Right forelimb (tissue), 1 donor: ENCODE measurements around the gene NDRG2.
"Not testable (repeated sequence)": the region's sequence is repeated elsewhere in the genome, so short reads cannot be mapped to it uniquely, and the experiment has no call there.

ENCODE experiments used
- DNase-seq: peaks from one replicate; pipeline ENCODE4 v3.0.0-alpha.2; 2018

Gene NDRG2

GRCh38 chr14:21055432-21056117, 30.7 kb upstream of the NDRG2 start:
- no peak for DNase-seq

GRCh38 chr14:21054768-21055145, 29.9 kb upstream of the NDRG2 start:
- DNase-seq, result no peak

- no peak for DNase-seq
These were observed 29.4 kb upstream of the NDRG2 start for GRCh38 chr14:21054123-21054767.

DNA sequence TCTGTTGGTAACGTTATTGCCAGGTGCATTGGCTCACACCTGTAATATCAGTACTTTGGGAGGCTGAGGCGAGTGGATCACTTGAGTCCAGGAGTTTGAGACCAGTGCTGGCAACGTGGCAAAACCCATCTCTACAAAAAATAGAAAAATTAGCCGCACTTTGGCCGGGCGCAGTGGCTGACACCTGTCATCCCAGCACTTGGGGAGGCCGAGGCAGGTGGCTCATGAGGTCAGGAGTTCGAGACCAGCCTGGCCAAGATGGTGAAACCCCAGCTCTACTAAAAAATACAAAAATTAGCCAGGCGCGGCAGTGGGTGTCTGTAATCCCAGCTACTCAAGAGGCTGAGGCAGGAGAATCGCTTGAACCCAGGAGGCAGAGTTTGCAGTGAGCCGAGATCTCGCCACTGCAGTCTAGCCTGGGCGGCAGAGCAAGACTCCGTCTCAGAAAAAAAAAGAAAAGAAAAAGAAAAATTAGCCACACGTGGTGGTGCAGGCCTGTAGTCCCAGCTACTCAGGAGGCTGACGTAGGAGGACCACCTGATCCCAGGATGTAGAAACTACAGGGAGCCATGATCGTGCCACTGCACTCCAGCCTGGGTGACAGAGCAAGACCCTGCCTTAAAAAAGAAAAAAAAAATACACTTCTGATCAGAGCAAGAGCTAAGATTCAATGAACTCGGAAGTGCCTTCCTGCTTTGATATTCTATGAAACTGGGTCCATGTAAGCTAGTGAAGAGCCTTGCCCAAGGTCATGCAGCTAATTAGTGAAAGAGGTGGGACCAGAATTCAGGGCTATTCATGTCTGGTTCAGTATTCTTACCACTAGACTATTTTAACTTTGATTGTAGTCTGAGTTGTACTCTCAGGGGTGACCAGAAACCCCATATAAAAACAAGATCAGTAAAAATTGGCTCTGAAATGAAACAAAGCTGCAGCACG, 28.6 kb upstream of the NDRG2 start:
- DNase-seq, result no peak

DNA sequence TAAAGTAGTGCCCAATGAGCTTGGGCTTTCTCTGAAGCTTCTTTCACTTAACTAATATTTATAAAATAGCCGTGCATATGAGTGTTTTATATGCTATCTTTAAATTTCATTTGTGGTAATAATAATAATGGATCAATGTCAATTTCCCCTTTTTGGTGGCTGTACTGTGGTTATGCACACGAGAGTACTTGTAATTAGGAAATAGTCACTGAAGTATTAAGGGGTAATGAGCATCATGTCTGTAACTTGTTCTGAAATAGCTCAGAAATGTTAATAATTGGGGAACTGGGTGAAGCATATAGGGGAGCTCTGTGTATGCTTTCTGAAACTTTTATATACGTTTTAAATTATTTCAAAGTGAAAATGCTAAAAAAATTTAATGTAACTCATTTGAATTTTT, 25.7 kb upstream of the NDRG2 start:
- no peak for DNase-seq

DNA sequence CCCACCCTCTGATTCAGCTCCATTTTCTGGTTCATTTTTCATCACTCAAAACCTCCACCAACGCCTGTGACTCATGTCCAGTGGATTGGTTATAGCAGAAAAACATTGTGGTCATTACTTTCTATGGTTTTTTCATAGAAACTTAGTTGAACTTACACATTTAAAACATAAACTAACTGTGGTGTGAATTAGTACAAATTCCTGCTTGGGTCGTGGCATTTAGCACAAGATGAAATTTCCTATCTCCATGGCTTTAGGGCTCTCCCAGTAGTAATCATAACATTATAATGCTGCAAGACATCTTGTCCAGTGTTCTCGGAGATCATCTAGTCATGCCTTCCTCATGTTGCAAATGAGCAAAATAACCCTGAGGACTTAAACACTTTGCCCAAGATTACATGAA, 24.4 kb upstream of the NDRG2 start:
- no peak for DNase-seq

GRCh38 chr14:21048638-21049037, 23.8 kb upstream of the NDRG2 start:
- DNase-seq, result no peak

DNA sequence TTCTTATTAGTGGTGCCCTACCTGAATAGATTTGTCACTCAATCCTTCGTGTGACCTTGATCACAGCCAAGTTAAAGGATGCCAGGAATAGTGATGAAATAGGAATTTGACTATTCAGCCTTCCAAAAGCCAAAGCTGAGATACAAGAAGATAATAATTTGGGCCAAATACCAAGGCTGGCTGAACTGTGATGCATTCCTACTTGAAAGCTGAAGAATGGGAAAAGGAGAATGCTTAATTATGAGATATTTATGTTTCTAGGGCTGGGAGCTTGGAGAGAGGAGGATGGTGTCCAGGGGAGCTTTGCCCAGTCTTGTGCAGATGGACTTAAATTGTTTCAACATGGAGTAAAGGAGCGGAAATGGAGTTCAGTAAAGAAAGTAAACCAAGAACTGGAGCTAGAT, 22.5 kb upstream of the NDRG2 start:
- DNase-seq, result no peak

- DNase-seq, result no peak
These were observed 19.2 kb upstream of the NDRG2 start for GRCh38 chr14:21043974-21044618.

- DNase-seq, result no peak
These were observed 18.6 kb upstream of the NDRG2 start for GRCh38 chr14:21043387-21043973.

GRCh38 chr14:21042918-21043317, 18.1 kb upstream of the NDRG2 start:
- DNase-seq, result no peak

DNA sequence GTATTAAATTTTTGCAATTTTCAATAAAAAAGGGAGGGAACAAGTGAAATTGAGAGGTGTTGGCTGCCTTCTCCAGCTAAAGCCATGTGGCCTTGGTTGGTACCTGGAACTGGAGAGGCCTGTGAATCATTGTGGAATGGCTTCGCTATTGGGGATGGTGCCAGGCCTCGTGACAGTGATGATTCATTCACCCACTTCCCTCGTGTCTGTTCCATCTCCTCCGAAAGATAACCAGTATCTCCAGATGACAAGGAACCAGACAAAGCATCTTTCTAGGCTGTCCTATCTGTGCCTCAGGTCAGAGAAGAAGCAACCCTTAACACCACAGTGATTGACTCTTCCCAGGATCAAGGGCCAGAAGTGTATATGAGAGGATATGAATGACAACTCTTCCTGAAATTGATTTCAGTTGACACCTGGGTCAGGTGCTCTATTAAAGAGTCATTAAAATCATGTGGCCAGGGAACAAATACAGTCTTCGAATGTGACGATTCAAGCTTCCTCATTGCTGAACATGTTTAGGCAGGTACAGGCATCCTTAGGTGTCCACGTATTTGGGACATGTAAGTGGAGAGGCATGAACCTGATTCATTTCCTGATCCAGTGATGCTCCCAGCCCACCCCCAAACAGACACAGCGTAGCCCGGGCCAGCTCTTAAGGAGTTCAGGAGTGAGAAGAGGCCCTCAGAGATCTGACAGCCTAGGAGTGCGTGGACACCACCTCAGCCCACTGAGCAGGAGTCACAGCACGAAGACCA, 17.0 kb upstream of the NDRG2 start, which contains the start of gene RNASE7:
TSS of gene RNASE7 (plus strand) at position 687 of the 758 bp plus-strand sequence. CDS start 631 bp downstream, outside the sequence.
- no peak for DNase-seq

GRCh38 chr14:21040941-21041340, 16.1 kb upstream of the NDRG2 start:
- DNase-seq, result not testable (repeated sequence)

- DNase-seq, result no peak
These were observed 15.6 kb upstream of the NDRG2 start for GRCh38 chr14:21040370-21040925.

- DNase-seq, result peak; percentile 69
These were observed 14.9 kb upstream of the NDRG2 start for GRCh38 chr14:21039585-21040369.

GRCh38 chr14:21038441-21039422, 13.9 kb upstream of the NDRG2 start:
- peak; percentile 84 for DNase-seq

GRCh38 chr14:21037156-21037555, 12.3 kb upstream of the NDRG2 start:
- DNase-seq, result no peak

- DNase-seq, result no peak
These were observed 11.9 kb upstream of the NDRG2 start for GRCh38 chr14:21036751-21037150.

- no peak for DNase-seq
These were observed 9.8 kb upstream of the NDRG2 start, which contains the start of gene RNASE13 for GRCh38 chr14:21034707-21035106. Gene RNASE13, minus strand, starts transcription at chr14:21034807. Its CDS starts 519 bp downstream, at chr14:21034288.
